ENCODE measurements around the gene GDPD4. TPM values are rescaled to one million over a fixed set of nuclear protein-coding genes. Genes with fewer than 3 reads are reported as not detected.

GDPD4 gene
- total RNA-seq, 1 donor from 2014 or later, result not detected

GRCh38 chr11:77183431-77183984, 118.0 kb downstream of the GDPD4 start:
- Histone ChIP-seq H3K4me1 (peaks cover 3% of the 10 kb centered on the region), H3K27me3 (no peaks in the 10 kb centered on the region), H3K36me3 (no peaks in the 10 kb centered on the region), H3K9me3 (no peaks in the 10 kb centered on the region), H3K4me3 (no peak overlapping the region), H3K27ac (no peak overlapping the region)
- no peak for DNase-seq
- no peak for TF ChIP-seq CTCF (IDR thresholded peaks at IDR 0.05)
- intact Hi-C loops (cut with DNase I), result no loop called here
- ATAC-seq, result no peak

- intact Hi-C loops (cut with DNase I), result no loop called here
- Histone ChIP-seq H3K27ac (no peak overlapping the region), H3K4me1 (no peaks in the 10 kb centered on the region), H3K36me3 (no peaks in the 10 kb centered on the region), H3K9me3 (no peaks in the 10 kb centered on the region), H3K27me3 (no peaks in the 10 kb centered on the region), H3K4me3 (no peak overlapping the region)
- DNase-seq, result no peak
- no peak for ATAC-seq
- TF ChIP-seq CTCF (IDR thresholded peaks at IDR 0.05), result no peak
Observed at GRCh38 chr11:77182542-77183430, 118.7 kb downstream of the GDPD4 start.

DNA sequence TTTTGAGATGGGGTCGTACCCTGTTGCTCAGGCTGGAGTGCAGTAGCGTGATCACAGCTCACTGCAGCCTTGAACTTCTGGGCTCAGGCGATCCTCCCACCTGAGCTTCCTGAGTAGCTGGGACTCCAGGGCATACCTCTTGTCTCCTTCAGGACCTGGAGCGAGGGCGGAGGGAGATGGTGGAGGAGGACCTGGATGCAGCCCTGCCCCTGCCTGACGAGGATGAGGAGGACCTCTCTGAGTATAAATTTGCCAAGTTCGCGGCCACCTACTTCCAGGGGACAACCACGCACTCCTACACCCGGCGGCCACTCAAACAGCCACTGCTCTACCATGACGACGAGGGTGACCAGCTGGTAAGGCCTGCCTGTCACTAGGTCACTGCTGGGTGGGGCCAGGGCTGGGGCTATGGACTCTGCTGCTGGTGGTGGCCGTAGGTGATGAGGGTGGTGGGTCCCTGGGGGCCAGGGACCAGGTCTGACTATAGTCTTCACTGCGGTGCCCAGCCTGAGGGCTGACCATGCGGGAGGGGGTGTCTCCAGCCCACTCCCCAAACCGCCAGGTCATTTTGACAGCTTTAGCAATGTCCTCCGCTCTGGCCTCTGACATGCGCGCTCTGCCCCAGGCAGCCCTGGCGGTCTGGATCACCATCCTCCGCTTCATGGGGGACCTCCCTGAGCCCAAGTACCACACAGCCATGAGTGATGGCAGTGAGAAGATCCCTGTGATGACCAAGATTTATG, 119.5 kb downstream of the GDPD4 start:
- ATAC-seq, result no peak
- Histone ChIP-seq H3K4me1 (no peaks in the 10 kb centered on the region), H3K27ac (no peak overlapping the region), H3K36me3 (no peaks in the 10 kb centered on the region), H3K4me3 (no peak overlapping the region), H3K27me3 (no peaks in the 10 kb centered on the region), H3K9me3 (no peaks in the 10 kb centered on the region)
- no peak for DNase-seq
- no peak for TF ChIP-seq CTCF (IDR thresholded peaks at IDR 0.05)
- intact Hi-C loops (cut with DNase I), result no loop called here

GRCh38 chr11:77181226-77181625, 120.3 kb downstream of the GDPD4 start:
- intact Hi-C loops (cut with DNase I), result no loop called here
- no peak for DNase-seq

GRCh38 chr11:77180346-77180745, 121.1 kb downstream of the GDPD4 start:
- intact Hi-C loops (cut with DNase I), result no loop called here
- ATAC-seq (no peak), DNase-seq (no peak)
- H3K9me3 ChIP-seq, result no peaks in the 10 kb centered on the region
- no peaks in the 10 kb centered on the region for H3K27me3 ChIP-seq
- H3K4me3 ChIP-seq, result no peak overlapping the region
- no peaks in the 10 kb centered on the region for H3K36me3 ChIP-seq
- no peaks in the 10 kb centered on the region for H3K4me1 ChIP-seq
- H3K27ac ChIP-seq, result no peak overlapping the region
- TF ChIP-seq CTCF (IDR thresholded peaks at IDR 0.05), result no peak

More at GRCh38 chr11:77181226-77181625, 120.3 kb downstream of the GDPD4 start:
- H3K36me3 ChIP-seq, result no peaks in the 10 kb centered on the region
- H3K4me1 ChIP-seq, result no peaks in the 10 kb centered on the region
- no peaks in the 10 kb centered on the region for H3K27me3 ChIP-seq
- H3K9me3 ChIP-seq, result no peaks in the 10 kb centered on the region
- H3K27ac ChIP-seq, result no peak overlapping the region
- no peak for TF ChIP-seq CTCF (IDR thresholded peaks at IDR 0.05)
- no peak for ATAC-seq
- no peak overlapping the region for H3K4me3 ChIP-seq

Data from upper lobe of right lung (tissue), 1 donor.